ENCODE results near the gene TLCD3B. TPM values are rescaled to one million over a fixed set of nuclear protein-coding genes. Genes with fewer than 3 reads are reported as not detected.

Gene TLCD3B
- total and polyA plus RNA-seq, 4 donors: 0.05 to 0.65 TPM; not detected in 2

GRCh38 chr16:30063278-30063892 is 32.3 kb upstream of the TLCD3B start:
- TF ChIP-seq TAF1 (conservative IDR thresholded peaks at IDR 0.05) (no peak), REST (IDR thresholded peaks at IDR 0.05) (no peak), CTCF (IDR thresholded peaks at IDR 0.05; ENCODE audit: low read depth, low read length, missing input control) (no peak), JUND (IDR thresholded peaks at IDR 0.05) (no peak), FOXA1 (IDR thresholded peaks at IDR 0.05) (no peak), RXRA (IDR thresholded peaks at IDR 0.05) (no peak), MAX (IDR thresholded peaks at IDR 0.05) (no peak), HNF4G (IDR thresholded peaks at IDR 0.05) (no peak), YY1 (IDR thresholded peaks at IDR 0.05) (no peak), RAD21 (IDR thresholded peaks at IDR 0.05) (no peak), HNF4A (conservative IDR thresholded peaks at IDR 0.05) (no peak), GABPA (IDR thresholded peaks at IDR 0.05 in 1 of 2, conservative IDR thresholded peaks at IDR 0.05 in 1 of 2) (no peak), ATF3 (IDR thresholded peaks at IDR 0.05) (no peak), FOXA2 (IDR thresholded peaks at IDR 0.05) (no peak), ZBTB33 (IDR thresholded peaks at IDR 0.05) (no peak), SP1 (IDR thresholded peaks at IDR 0.05) (no peak), EGR1 (IDR thresholded peaks at IDR 0.05; ENCODE audit: low read depth in 2 of 2) (no peak), NR2F2 (IDR thresholded peaks at IDR 0.05) (no peak)
- peak overlapping the region; percentile 99 to 100 for H3K27ac ChIP-seq (ENCODE audit: low read depth in 1 of 2, low read length in 2 of 2)
- no peaks in the 10 kb centered on the region for H3K9me3 ChIP-seq (ENCODE audit: control insufficient read depth in 4 of 4, low read length in 3 of 4)
- no peaks in the 10 kb centered on the region for H3K27me3 ChIP-seq (ENCODE audit: control insufficient read depth in 4 of 4, insufficient read depth in 4 of 4, low read length in 3 of 4)
- no peak for DNase-seq (ENCODE audit: low spot score)
- H3K4me1 ChIP-seq (ENCODE audit: control insufficient read depth in 4 of 4, insufficient read depth in 4 of 4, low read length in 3 of 4): peaks cover 0 to 20% (median 13%) of the 10 kb centered on the region in 4 donors
- H3K4me3 ChIP-seq (ENCODE audit: low read depth in 1 of 3, low read length in 3 of 3): peak overlapping the region in 1 of 3 donors; percentile 74
- H3K36me3 ChIP-seq (ENCODE audit: control insufficient read depth in 4 of 4, insufficient read depth in 3 of 4, low read depth in 1 of 4, low read length in 3 of 4): peaks cover under 1 to 8% (median 7%) of the 10 kb centered on the region in 4 donors
- WGBS: 68% methylated on average over 12 of the region's 12 CpGs
- H3K9ac ChIP-seq (ENCODE audit: low read depth in 1 of 2, low read length in 2 of 2): peak overlapping the region in 1 of 2 donors; percentile 98
